GM19452 (cell line): ENCODE measurements around the gene ETS2.

Experiments used
- ATAC-seq: cut with Tn5 transposase; IDR thresholded peaks from one replicate; pipeline ENCODE4 v1.9.1; 2021; ENCODE audit not compliant: unreplicated experiment

ETS2 gene

GRCh38 chr21:38805328-38806152, at the start of gene ETS2:
Gene ETS2, plus strand, starts transcription at chr21:38805929. Its CDS starts 4,106 bp downstream, at chr21:38810035.
- ATAC-seq, result peak; percentile 63

- no peak for ATAC-seq
Observed at GRCh38 chr21:38756746-38757145, 49.0 kb upstream of the ETS2 start.

GRCh38 chr21:38758501-38759214, 47.1 kb upstream of the ETS2 start:
- ATAC-seq, result no peak

GRCh38 chr21:38759413-38759812, 46.3 kb upstream of the ETS2 start:
- no peak for ATAC-seq

- ATAC-seq, result no peak
Observed at GRCh38 chr21:38760017-38760761, 45.5 kb upstream of the ETS2 start.

- no peak for ATAC-seq
Observed at GRCh38 chr21:38760762-38761155, 45.0 kb upstream of the ETS2 start.

- no peak for ATAC-seq
Observed at GRCh38 chr21:38761531-38761930, 44.2 kb upstream of the ETS2 start.

- no peak for ATAC-seq
Observed at GRCh38 chr21:38765056-38765455, 40.7 kb upstream of the ETS2 start.

GRCh38 chr21:38766987-38767722, 38.6 kb upstream of the ETS2 start:
- peak; percentile 97 for ATAC-seq

GRCh38 chr21:38768471-38769063, 37.2 kb upstream of the ETS2 start:
- ATAC-seq, result no peak

- no peak for ATAC-seq
Observed at GRCh38 chr21:38769191-38769780, 36.4 kb upstream of the ETS2 start.

- no peak for ATAC-seq
Observed at GRCh38 chr21:38770660-38771059, 35.1 kb upstream of the ETS2 start.

GRCh38 chr21:38771536-38771935, 34.2 kb upstream of the ETS2 start:
- no peak for ATAC-seq

GRCh38 chr21:38772646-38773045, 33.1 kb upstream of the ETS2 start:
- ATAC-seq, result no peak

- no peak for ATAC-seq
Observed at GRCh38 chr21:38773099-38774061, 32.3 kb upstream of the ETS2 start.

- ATAC-seq, result no peak
Observed at GRCh38 chr21:38774152-38774551, 31.6 kb upstream of the ETS2 start.

- no peak for ATAC-seq
Observed at GRCh38 chr21:38774586-38775285, 31.0 kb upstream of the ETS2 start.

- ATAC-seq, result no peak
Observed at GRCh38 chr21:38775733-38776132, 30.0 kb upstream of the ETS2 start.
